GM18502 (cell line): Measurements from ENCODE around the gene PLEKHO2.

Source experiments
- ATAC-seq: cut with Tn5 transposase; IDR thresholded peaks from one replicate; pipeline ENCODE4 v1.9.1; 2021; ENCODE audit warnings: mild to moderate bottlenecking; ENCODE audit not compliant: unreplicated experiment, poor library complexity

The PLEKHO2 gene

GRCh38 chr15:64909546-64909945 lies 67.8 kb downstream of the PLEKHO2 start:
- no peak for ATAC-seq

GRCh38 chr15:64911311-64912186 lies 69.8 kb downstream of the PLEKHO2 start, which contains the start of gene ANKDD1A:
TSS of gene ANKDD1A (plus strand) at chr15:64911902. CDS start at chr15:64911931, 29 bp downstream.
- ATAC-seq = no peak

- ATAC-seq = no peak
These were observed 70.9 kb downstream of the PLEKHO2 start for GRCh38 chr15:64912379-64913325.

- no peak for ATAC-seq
These were observed 74.0 kb downstream of the PLEKHO2 start for GRCh38 chr15:64915518-64916227.

- ATAC-seq = no peak
These were observed 74.7 kb downstream of the PLEKHO2 start for GRCh38 chr15:64916365-64916764.

- ATAC-seq = no peak
These were observed 75.5 kb downstream of the PLEKHO2 start for GRCh38 chr15:64917211-64917610.
